GM12874 (cell line): ENCODE results near the gene LAMA5.

Experiments used
- CTCF ChIP-seq: IDR thresholded peaks from 2 replicates; pipeline ENCODE4 v1.5.1; 2011; ENCODE audit warnings: low read depth, mild to moderate bottlenecking, control low read depth, low read length, moderate library complexity; ENCODE audit not compliant: insufficient read depth

Gene LAMA5

GRCh38 chr20:62338294-62338620 is 28.9 kb downstream of the LAMA5 start:
- TF ChIP-seq CTCF: no peak

- TF ChIP-seq CTCF: no peak
These were observed 29.4 kb downstream of the LAMA5 start for GRCh38 chr20:62337558-62338293.

- TF ChIP-seq CTCF: no peak
These were observed 30.1 kb downstream of the LAMA5 start for GRCh38 chr20:62336775-62337557.

GRCh38 chr20:62336329-62336728 is 30.8 kb downstream of the LAMA5 start:
- no peak for TF ChIP-seq CTCF

GRCh38 chr20:62335532-62335931 is 31.6 kb downstream of the LAMA5 start:
- no peak for TF ChIP-seq CTCF

GRCh38 chr20:62334881-62335280 is 32.2 kb downstream of the LAMA5 start:
- TF ChIP-seq CTCF: no peak

GRCh38 chr20:62333820-62334595 is 33.1 kb downstream of the LAMA5 start:
- no peak for TF ChIP-seq CTCF
